GM12872 (cell line): ENCODE data around the gene ZKSCAN8.

Experiments
- TF ChIP-seq, protein P1 (sequence below): IDR thresholded peaks from 3 replicates; pipeline ENCODE4 v1.5.1; 2011; ENCODE audit warnings: low read depth, mild to moderate bottlenecking, low read length, moderate library complexity; ENCODE audit not compliant: insufficient read depth

ZKSCAN8 gene

DNA sequence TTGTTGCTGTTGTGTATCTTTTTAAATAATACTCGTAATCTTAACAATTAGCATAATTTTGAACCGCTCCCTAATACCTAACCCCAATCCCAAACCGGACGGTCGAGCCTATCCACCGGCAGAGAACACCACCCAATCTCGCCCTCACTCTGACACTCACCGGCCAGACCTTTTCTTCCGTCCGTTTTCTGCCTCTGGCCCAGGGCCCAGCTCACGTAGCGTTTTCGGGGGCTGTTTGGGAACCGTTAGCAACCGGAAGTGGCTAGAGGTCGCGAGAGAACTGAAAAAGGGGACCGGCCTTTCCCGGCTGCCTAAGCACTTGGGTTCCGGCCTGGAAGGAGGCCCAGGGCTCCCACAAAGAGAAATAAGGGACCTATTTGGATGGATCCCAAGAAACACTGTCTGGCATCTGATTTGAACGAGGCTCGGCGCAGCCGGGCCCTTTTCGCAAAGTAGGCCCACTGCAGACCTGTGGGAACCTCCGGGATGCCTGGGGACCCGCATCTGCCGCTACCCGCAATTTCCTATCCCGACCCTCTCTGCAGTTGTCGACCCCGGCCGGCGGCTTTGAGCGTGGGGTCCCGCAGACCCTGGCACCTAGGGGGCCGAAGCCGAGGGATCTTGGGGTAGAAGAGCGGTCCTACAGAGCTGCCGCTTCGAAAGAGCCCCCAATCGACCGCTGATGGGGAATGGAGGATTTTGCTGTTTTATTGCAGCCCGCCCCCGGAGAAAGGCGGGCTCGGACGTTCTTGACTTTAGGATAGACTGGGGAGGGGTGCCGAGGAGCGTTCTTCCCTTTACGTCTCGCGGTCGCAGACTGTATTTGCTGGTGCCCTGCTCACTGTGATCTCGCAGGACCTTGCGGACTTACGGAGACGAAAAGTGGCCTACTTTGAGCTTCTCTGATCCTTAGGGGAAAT, 4.8 kb upstream of the ZKSCAN8 start:
- TF ChIP-seq, protein P1, sequence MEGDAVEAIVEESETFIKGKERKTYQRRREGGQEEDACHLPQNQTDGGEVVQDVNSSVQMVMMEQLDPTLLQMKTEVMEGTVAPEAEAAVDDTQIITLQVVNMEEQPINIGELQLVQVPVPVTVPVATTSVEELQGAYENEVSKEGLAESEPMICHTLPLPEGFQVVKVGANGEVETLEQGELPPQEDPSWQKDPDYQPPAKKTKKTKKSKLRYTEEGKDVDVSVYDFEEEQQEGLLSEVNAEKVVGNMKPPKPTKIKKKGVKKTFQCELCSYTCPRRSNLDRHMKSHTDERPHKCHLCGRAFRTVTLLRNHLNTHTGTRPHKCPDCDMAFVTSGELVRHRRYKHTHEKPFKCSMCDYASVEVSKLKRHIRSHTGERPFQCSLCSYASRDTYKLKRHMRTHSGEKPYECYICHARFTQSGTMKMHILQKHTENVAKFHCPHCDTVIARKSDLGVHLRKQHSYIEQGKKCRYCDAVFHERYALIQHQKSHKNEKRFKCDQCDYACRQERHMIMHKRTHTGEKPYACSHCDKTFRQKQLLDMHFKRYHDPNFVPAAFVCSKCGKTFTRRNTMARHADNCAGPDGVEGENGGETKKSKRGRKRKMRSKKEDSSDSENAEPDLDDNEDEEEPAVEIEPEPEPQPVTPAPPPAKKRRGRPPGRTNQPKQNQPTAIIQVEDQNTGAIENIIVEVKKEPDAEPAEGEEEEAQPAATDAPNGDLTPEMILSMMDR = no peak

DNA sequence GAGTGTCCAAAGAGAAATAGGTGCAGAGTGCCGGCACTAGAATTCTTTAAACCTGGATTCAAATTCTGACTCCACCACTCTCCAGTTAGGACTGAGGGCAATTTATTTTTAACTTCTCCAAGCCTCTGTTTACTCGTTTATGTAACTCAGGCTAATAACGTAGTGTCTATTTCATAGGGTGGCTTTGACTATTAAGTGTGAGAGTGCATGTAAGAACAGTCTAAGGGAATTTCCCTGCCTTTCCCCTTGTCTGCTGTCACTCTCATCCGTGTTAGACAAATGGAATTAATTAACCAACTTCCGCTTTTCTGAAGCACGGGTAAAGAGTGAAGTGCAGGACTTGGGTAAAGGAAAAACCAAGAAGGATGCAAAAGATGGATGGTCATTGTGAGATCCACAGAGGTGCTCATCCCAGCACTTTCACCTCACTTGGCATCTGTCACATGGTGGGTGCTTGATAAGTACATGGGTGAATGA, 4.1 kb upstream of the ZKSCAN8 start:
- TF ChIP-seq, protein P1 = no peak

DNA sequence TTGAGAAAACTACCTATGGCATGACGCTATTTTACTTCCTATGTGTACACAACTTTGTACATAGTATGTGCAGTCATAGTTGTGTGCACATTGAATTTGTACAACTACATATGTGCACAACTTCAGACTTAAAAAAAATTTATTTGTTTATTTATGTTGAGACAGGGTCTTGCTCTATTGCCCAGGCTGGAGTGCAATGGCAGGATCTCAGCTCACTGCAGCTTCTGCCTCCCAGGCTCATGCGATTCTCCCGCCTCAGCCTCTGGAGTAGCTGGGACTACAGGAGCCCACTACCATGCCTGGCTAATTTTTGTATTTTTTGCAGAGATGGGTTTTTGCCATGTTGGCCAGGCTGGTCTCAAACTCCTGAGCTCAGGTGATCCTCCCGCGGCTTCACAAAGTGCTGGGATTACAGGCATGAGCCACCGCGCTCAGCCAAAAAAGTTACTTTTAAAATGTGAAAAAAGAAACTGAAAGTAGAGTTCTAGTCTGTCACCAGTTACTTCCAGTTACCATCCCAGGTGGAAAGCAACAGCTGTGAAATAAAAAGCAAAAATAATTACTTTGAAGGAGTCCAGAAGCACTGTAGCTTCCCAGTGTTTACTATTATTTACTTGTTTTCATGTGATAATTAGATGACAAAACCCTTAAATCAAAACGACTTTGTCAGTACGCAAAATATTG, 1.7 kb upstream of the ZKSCAN8 start:
- TF ChIP-seq, protein P1 = no peak

DNA sequence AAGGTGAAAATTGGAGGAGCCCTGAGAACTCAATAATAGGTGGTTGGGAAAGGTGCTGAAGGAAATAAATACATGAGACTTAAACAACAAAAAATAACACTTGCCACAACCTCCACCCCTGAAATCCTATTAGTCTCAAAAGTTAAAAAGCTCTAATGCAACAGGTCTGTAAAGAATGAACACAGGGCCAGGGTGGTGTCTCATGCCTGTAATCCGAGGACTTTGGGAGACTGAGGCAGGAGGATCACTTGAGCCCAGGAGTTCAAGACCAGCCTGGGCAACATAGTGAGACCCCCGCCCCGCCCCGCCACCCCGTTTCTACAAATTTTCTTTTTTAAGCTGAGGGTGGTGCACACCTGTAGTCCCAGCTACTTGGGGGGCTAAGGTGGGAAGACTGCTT, 1.1 kb upstream of the ZKSCAN8 start:
- TF ChIP-seq, protein P1 = no peak

DNA sequence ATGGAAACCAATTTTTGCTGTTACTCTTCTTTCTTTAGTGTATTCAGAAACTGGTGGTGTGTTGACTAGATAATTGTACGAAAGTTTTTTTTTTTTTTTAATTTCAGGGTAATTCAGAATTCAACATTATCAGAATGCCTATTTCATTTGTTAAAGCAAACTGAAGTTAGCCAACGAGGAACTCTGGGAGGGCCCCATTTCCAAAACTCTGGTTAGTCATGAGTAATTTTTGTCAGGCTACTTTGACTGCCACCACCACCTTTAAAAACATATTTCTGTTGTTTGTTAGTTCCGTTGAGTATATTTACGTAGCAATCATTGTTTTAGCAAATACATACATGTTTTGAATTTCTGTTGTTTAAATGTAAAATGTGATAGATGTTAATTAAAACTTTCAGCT, 763 bp downstream of the ZKSCAN8 start:
- TF ChIP-seq, protein P1 = no peak

DNA sequence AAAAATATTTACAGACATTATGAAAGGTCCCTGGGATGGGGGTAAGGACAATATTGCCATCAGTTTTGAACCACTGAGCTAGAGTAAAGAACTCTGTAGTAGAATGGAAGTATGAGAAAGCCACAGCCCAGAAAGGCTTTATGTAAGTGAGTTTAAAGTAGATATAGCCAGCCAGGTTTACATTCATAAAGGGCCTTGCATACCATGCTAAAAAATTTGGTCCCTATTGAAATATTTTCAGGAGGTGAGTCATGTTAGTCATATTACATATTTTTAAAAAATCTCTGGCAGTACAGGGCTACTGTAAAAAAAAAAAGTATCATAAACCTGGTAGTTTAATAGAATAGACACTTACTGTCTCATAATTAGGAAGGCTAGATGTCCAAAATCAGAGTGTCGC, 3.5 kb downstream of the ZKSCAN8 start:
- TF ChIP-seq, protein P1 = no peak

DNA sequence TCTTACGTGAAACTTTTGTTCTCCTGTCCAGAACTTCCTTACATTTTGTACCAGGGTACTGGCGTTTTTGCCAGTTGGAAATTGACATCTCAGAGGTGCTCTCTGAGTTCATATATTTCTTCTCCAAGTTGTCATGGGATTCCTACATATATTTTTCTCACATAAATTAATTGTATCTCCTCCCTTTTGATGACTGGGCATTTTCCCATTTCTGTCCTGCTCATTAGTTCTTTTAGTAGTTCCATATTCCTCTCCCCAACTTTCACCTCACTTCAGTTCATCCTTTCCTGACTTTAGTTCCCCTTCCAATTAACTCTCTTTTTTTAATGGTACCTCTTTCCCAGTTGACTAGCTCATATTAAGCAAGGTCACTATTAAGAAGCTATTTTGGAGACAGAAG, 10.8 kb downstream of the ZKSCAN8 start:
- TF ChIP-seq, protein P1 = no peak
